HG03442 (cell line): Measurements from ENCODE around the gene SLC44A4.
"Not testable (repeated sequence)": the region's sequence is repeated elsewhere in the genome, so short reads cannot be mapped to it uniquely, and the experiment has no call there.

Experiments used
- ATAC-seq: cut with Tn5 transposase; IDR thresholded peaks from one replicate; pipeline ENCODE4 v1.9.1; 2021; ENCODE audit warnings: mild to moderate bottlenecking, moderate library complexity; ENCODE audit not compliant: unreplicated experiment

Gene SLC44A4

GRCh38 chr6:31880616-31881015 lies 1.8 kb upstream of the SLC44A4 start:
- no peak for ATAC-seq

- ATAC-seq, result no peak
Measured at GRCh38 chr6:31879901-31880300, 1.1 kb upstream of the SLC44A4 start.

GRCh38 chr6:31879143-31879542 lies 346 bp upstream of the SLC44A4 start:
- no peak for ATAC-seq

- ATAC-seq, result no peak
Measured at GRCh38 chr6:31878222-31878621, 575 bp downstream of the SLC44A4 start.

- no peak for ATAC-seq
Measured at GRCh38 chr6:31877651-31878161, 1.1 kb downstream of the SLC44A4 start.

GRCh38 chr6:31877125-31877650 lies 1.6 kb downstream of the SLC44A4 start:
- no peak for ATAC-seq

GRCh38 chr6:31876357-31876756 lies 2.4 kb downstream of the SLC44A4 start:
- ATAC-seq, result no peak

- no peak for ATAC-seq
Measured at GRCh38 chr6:31875877-31876276, 2.9 kb downstream of the SLC44A4 start.

- ATAC-seq, result no peak
Measured at GRCh38 chr6:31874836-31875572, 3.8 kb downstream of the SLC44A4 start.

GRCh38 chr6:31874084-31874670 lies 4.6 kb downstream of the SLC44A4 start:
- no peak for ATAC-seq

GRCh38 chr6:31871046-31871659 lies 7.6 kb downstream of the SLC44A4 start:
- ATAC-seq, result no peak

- ATAC-seq, result no peak
Measured at GRCh38 chr6:31870385-31870921, 8.3 kb downstream of the SLC44A4 start.

GRCh38 chr6:31869343-31869742 lies 9.5 kb downstream of the SLC44A4 start:
- ATAC-seq, result no peak

GRCh38 chr6:31868658-31868971 lies 10.2 kb downstream of the SLC44A4 start:
- not testable (repeated sequence) for ATAC-seq

GRCh38 chr6:31865205-31866118 lies 13.3 kb downstream of the SLC44A4 start:
- ATAC-seq, result no peak

- no peak for ATAC-seq
Measured at GRCh38 chr6:31864818-31865204, 14.0 kb downstream of the SLC44A4 start.

GRCh38 chr6:31864123-31864562 lies 14.7 kb downstream of the SLC44A4 start:
- ATAC-seq, result not testable (repeated sequence)

- peak; percentile 88 for ATAC-seq
Measured at GRCh38 chr6:31862344-31863235, 16.2 kb downstream of the SLC44A4 start, which contains the start of gene NEU1. Gene NEU1, minus strand, starts transcription at chr6:31862821. Its CDS starts 45 bp downstream, at chr6:31862776.

- no peak for ATAC-seq
Measured at GRCh38 chr6:31861919-31862343, 16.9 kb downstream of the SLC44A4 start.
